ENCODE data around the gene DDC. TPM values are rescaled to one million over a fixed set of nuclear protein-coding genes. Genes with fewer than 3 reads are reported as not detected.

The DDC gene
- total and polyA plus RNA-seq, 7 donors, result 0.36 to 77.2 (median 49.9) TPM; not detected in 3

DNA sequence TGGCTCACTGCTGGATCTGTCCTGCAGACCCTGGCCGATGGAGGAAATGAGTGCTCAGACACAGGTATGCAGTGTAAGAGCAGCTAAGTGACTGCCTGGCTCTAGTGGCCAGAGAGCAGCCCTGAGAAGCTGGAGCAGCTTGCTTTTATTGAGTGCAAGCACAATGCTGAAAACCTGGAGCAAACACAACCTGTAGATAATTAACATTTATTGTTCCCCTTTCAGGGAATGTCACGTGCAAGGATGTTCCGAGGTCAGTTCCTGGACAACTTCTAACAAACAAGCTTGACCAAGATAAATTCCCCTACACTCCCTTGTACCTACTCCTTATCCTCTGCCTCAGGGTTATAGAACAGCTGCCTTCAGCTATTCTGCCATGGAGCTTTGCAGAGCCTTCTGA, 31.3 kb downstream of the DDC start:
- 31 to 61% methylated on average over 3 of the region's 3 CpGs for WGBS, 2 donors
- H3K36me3 ChIP-seq, result no peaks in the 10 kb centered on the region
- no peak overlapping the region for H3K4me3 ChIP-seq
- no peak for DNase-seq
- intact Hi-C loops (cut with DNase I), result no loop called here
- H3K27me3 ChIP-seq, result peaks cover 0 to 8% (median 0%) of the 10 kb centered on the region in 3 donors
- no peak overlapping the region for H3K27ac ChIP-seq
- TF ChIP-seq POLR2AphosphoS5 (IDR thresholded peaks at IDR 0.05) (no peak), POLR2A (IDR thresholded peaks at IDR 0.05) (no peak), EP300 (IDR thresholded peaks at IDR 0.05) (no peak)
- TF ChIP-seq, protein P1, sequence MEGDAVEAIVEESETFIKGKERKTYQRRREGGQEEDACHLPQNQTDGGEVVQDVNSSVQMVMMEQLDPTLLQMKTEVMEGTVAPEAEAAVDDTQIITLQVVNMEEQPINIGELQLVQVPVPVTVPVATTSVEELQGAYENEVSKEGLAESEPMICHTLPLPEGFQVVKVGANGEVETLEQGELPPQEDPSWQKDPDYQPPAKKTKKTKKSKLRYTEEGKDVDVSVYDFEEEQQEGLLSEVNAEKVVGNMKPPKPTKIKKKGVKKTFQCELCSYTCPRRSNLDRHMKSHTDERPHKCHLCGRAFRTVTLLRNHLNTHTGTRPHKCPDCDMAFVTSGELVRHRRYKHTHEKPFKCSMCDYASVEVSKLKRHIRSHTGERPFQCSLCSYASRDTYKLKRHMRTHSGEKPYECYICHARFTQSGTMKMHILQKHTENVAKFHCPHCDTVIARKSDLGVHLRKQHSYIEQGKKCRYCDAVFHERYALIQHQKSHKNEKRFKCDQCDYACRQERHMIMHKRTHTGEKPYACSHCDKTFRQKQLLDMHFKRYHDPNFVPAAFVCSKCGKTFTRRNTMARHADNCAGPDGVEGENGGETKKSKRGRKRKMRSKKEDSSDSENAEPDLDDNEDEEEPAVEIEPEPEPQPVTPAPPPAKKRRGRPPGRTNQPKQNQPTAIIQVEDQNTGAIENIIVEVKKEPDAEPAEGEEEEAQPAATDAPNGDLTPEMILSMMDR (IDR thresholded peaks at IDR 0.05), result no peak
- H3K9me3 ChIP-seq, result no peaks in the 10 kb centered on the region
- H3K4me1 ChIP-seq, result peaks cover 0 to 5% (median 0%) of the 10 kb centered on the region in 4 donors

DNA sequence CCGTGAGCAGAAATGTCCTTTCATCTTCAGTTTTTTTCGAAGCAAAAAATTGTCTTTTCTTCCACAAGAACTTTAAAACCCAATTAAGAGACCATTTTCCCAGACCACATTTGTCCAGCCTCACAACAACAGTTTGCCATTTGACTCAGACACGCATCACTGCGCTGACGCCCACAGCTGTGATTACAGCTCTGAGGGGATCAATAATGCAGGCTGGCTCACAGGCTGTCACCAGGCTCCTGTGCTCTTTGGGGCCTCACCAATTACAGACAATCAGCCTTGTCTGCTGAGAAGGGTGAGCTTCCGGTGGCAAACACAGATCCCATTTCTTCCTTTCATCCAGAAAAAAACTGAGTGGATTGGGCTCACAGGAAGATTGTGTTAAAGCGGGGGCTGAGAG, 33.3 kb downstream of the DDC start:
- Histone ChIP-seq H3K9me3 (no peaks in the 10 kb centered on the region), H3K27ac (no peak overlapping the region), H3K27me3 (peaks cover 0 to 9% (median 0%) of the 10 kb centered on the region in 3 donors), H3K4me1 (peaks cover 0 to 5% (median 0%) of the 10 kb centered on the region in 4 donors), H3K36me3 (no peaks in the 10 kb centered on the region), H3K4me3 (no peak overlapping the region)
- no peak for DNase-seq
- WGBS, 2 donors, result 87 to 89% methylated on average over 7 of the region's 7 CpGs
- intact Hi-C loops (cut with DNase I), result no loop called here
- TF ChIP-seq, protein P1 (IDR thresholded peaks at IDR 0.05), result no peak
- TF ChIP-seq EP300 (IDR thresholded peaks at IDR 0.05) (no peak), POLR2AphosphoS5 (IDR thresholded peaks at IDR 0.05) (no peak), POLR2A (IDR thresholded peaks at IDR 0.05) (no peak)

DNA sequence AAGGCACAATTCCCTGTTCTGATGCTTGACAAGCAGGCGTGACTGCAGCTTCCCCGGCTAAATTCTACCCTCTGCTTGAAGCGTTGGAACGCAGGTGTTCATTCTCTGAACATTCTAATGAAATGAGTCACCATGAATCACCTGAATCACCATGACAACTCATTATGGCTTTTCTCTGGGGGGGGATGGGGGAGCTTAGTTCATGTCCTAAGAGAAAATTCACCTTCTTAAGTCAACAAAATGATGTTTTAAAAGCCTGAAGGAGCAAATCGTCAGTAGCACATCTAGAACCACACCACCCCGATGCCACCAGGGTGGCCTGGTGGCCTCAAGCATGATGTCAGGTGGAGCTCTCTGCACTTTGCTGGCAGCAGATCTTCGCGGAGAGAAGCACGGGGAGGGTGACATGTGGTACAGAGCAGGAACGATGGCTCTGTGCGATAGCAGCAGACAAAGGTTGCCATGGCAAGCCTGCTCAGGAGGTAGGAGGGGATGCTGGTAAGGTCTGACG, 33.7 kb downstream of the DDC start:
- no peaks in the 10 kb centered on the region for H3K36me3 ChIP-seq
- TF ChIP-seq, protein P1 (IDR thresholded peaks at IDR 0.05), result no peak
- no peak for TF ChIP-seq POLR2AphosphoS5 (IDR thresholded peaks at IDR 0.05)
- no peak for TF ChIP-seq POLR2A (IDR thresholded peaks at IDR 0.05)
- no peak for TF ChIP-seq EP300 (IDR thresholded peaks at IDR 0.05)
- H3K4me1 ChIP-seq, result peaks cover 0 to 5% (median 0%) of the 10 kb centered on the region in 4 donors
- H3K27ac ChIP-seq, result no peak overlapping the region
- peaks cover 0 to 9% (median 0%) of the 10 kb centered on the region in 3 donors for H3K27me3 ChIP-seq
- 58 to 74% methylated on average over 12 of the region's 12 CpGs for WGBS, 2 donors
- intact Hi-C loops (cut with DNase I), result no loop called here
- DNase-seq, result no peak
- no peak overlapping the region for H3K4me3 ChIP-seq
- no peaks in the 10 kb centered on the region for H3K9me3 ChIP-seq

DNA sequence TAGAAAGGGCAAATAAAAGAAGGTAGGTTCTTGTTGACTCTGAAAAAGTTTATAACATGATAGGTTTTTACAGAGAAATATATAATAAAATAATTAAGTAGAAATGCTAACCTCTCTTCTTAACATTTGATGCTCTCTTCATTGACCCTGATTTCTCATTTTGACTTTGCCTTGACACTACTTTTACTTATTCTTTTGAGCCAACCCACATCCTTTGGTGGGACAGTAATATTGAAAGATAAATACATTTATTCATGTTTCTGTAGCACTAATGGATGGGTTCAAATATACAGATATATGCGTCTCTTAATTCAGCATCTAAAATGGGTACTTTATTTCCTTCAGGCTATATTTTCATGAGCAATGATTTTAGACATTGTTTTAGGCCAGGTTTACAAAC, 34.4 kb downstream of the DDC start:
- Histone ChIP-seq H3K4me3 (no peak overlapping the region), H3K36me3 (no peaks in the 10 kb centered on the region), H3K9me3 (no peaks in the 10 kb centered on the region), H3K27ac (no peak overlapping the region), H3K4me1 (peaks cover 0 to 5% (median 0%) of the 10 kb centered on the region in 4 donors), H3K27me3 (peaks cover 0 to 9% (median 0%) of the 10 kb centered on the region in 3 donors)
- intact Hi-C loops (cut with DNase I), result no loop called here
- TF ChIP-seq POLR2A (IDR thresholded peaks at IDR 0.05) (no peak), POLR2AphosphoS5 (IDR thresholded peaks at IDR 0.05) (no peak), EP300 (IDR thresholded peaks at IDR 0.05) (no peak)
- TF ChIP-seq, protein P1 (IDR thresholded peaks at IDR 0.05), result no peak
- WGBS, 2 donors, result 82 to 90% methylated on average over 1 of the region's 1 CpG
- DNase-seq, result no peak

All from sigmoid colon (tissue), 7 donors.